A549 (cell line): ENCODE measurements around the gene ZFP36L1. TPM values are rescaled to one million over a fixed set of nuclear protein-coding genes. Genes with fewer than 3 reads are reported as not detected.

ENCODE experiments used
- ATAC-seq, 2 experiments: fragments of 200-7000 bp in 1 of 2; fragments of >200 bp in 1 of 2; cut with Nextera tagmentation in 1 of 2; cut with Tn5 transposase in 1 of 2; 3 replicates each; pipeline versions ENCODE4 v1.8.0 to v1.9.1; 2018 to 2020; ENCODE audit warnings: mild to moderate bottlenecking in 1 of 2, moderate library complexity in 1 of 2
- CTCF ChIA-PET: fragments of 300-600 bp; sonication (Branson Sonifier 250); formaldehyde crosslinking; extraction: SDS; loops from one replicate; lab custom pipeline; 2021; ENCODE audit warnings: antibody characterized with exemption, inconsistent platforms; lab: Yijun Ruan, JAX
- POLR2A ChIA-PET: fragments of 350-600 bp; formaldehyde crosslinking; extraction: SDS; loops from one replicate; lab custom pipeline; 2021; ENCODE audit warnings: antibody characterized with exemption, inconsistent platforms; lab: Yijun Ruan, JAX
- DNase-seq, 2 experiments: peaks; one replicate each; pipeline versions ENCODE4 v3.0.0 to v3.0.0-alpha.2; 2011 to 2016; ENCODE audit warnings: low read depth in 1 of 2, low spot score in 1 of 2
- FAIRE-seq: peaks from 2 replicates; lab custom pipeline; 2011; peaks lifted over from hg19 to GRCh38; lab: Jason Lieb, UNC
- H3K27ac ChIP-seq, 2 experiments: fragments of >200 bp; sonication (Bioruptor Twin); formaldehyde crosslinking; 3 replicates each; pipeline ENCODE4 v1.5.1; 2016 to 2017
- H3K4me1 ChIP-seq: fragments of >200 bp; sonication (Bioruptor Twin); formaldehyde crosslinking; 3 replicates; pipeline ENCODE4 v1.6.1; 2016
- H3K4me2 ChIP-seq: fragments of >200 bp; sonication (Bioruptor Twin); formaldehyde crosslinking; 3 replicates; pipeline ENCODE4 v1.6.1; 2016
- H3K4me3 ChIP-seq: fragments of >200 bp; sonication (Bioruptor Twin); formaldehyde crosslinking; 3 replicates; pipeline ENCODE4 v1.5.1; 2016
- H3K9me3 ChIP-seq: fragments of >200 bp; sonication (Bioruptor Twin); formaldehyde crosslinking; 3 replicates; pipeline ENCODE4 v1.6.1; 2016
- BCL3 ChIP-seq: fragments of >200 bp; sonication (Bioruptor Twin); formaldehyde crosslinking; IDR thresholded peaks from 3 replicates; pipeline ENCODE4 v1.6.1; 2016
- E2F6 ChIP-seq: IDR thresholded peaks from 2 replicates; pipeline ENCODE4 v1.6.1; 2012; ENCODE audit warnings: low read depth, borderline replicate concordance
- ELK1 ChIP-seq: fragments of 150-350 bp; IDR thresholded peaks from 2 replicates; pipeline ENCODE4 v1.6.1; 2014; ENCODE audit warnings: low read depth, mild to moderate bottlenecking, low read length
- ESRRA ChIP-seq: fragments of 150-350 bp; IDR thresholded peaks from 2 replicates; pipeline ENCODE4 v1.6.1; 2014; ENCODE audit warnings: mild to moderate bottlenecking, low read length, borderline replicate concordance
- FOXS1 ChIP-seq: fragments of 250-450 bp; sonication (Bioruptor Pico); IDR thresholded peaks from 2 replicates; pipeline ENCODE4 v1.5.0; 2020; ENCODE audit warnings: mild to moderate bottlenecking, moderate library complexity
- GATA3 ChIP-seq: IDR thresholded peaks from 2 replicates; pipeline ENCODE4 v1.6.1; 2012; ENCODE audit warnings: borderline replicate concordance
- HOXB13 ChIP-seq: fragments of 250-450 bp; sonication (Bioruptor Pico); IDR thresholded peaks from 2 replicates; pipeline ENCODE4 v1.5.0; 2020; ENCODE audit warnings: low read depth, mild to moderate bottlenecking, moderate library complexity
- NFE2L2 ChIP-seq: fragments of 150-350 bp; conservative IDR thresholded peaks from 2 replicates; pipeline ENCODE4 v1.6.1; 2014; ENCODE audit warnings: low read length
- NR3C1 ChIP-seq: fragments of >200 bp; sonication (Bioruptor Twin); formaldehyde crosslinking; IDR thresholded peaks from 3 replicates; pipeline ENCODE4 v1.6.1; 2017
- RARB ChIP-seq: fragments of 250-450 bp; sonication (Bioruptor Pico); IDR thresholded peaks from 2 replicates; pipeline ENCODE4 v1.8.0; 2021; ENCODE audit warnings: mild to moderate bottlenecking, moderate library complexity
- REST ChIP-seq: fragments of 200-600 bp; sonication (generic); IDR thresholded peaks from 2 replicates; pipeline ENCODE4 v1.6.1; 2016; ENCODE audit warnings: antibody characterized with exemption, mild to moderate bottlenecking, moderate library complexity
- RFX5 ChIP-seq: fragments of 450-650 bp; IDR thresholded peaks from 2 replicates; pipeline ENCODE4 v1.7.1; 2014; ENCODE audit warnings: antibody characterized with exemption, mild to moderate bottlenecking, moderate library complexity
- RNF2 ChIP-seq: fragments of 200-600 bp; sonication (generic); IDR thresholded peaks from 2 replicates; pipeline ENCODE4 v1.6.1; 2016; ENCODE audit warnings: low read depth, mild to moderate bottlenecking, antibody characterized with exemption, moderate library complexity, borderline replicate concordance
- SMC3 ChIP-seq: fragments of >200 bp; sonication (Bioruptor Twin); formaldehyde crosslinking; IDR thresholded peaks from 3 replicates; pipeline ENCODE4 v1.6.1; 2018; ENCODE audit warnings: inconsistent platforms
- TFCP2L1 ChIP-seq: fragments of 250-450 bp; sonication (Bioruptor Pico); IDR thresholded peaks from 2 replicates; pipeline ENCODE4 v1.5.0; 2021; ENCODE audit warnings: mild to moderate bottlenecking
- ZNF302 ChIP-seq: fragments of 250-450 bp; sonication (Bioruptor Pico); IDR thresholded peaks from 2 replicates; pipeline ENCODE4 v1.9.0; 2021; ENCODE audit warnings: inconsistent platforms, mild to moderate bottlenecking, moderate library complexity
- ZSCAN20 ChIP-seq: fragments of 250-450 bp; sonication (Bioruptor Pico); IDR thresholded peaks from 2 replicates; pipeline ENCODE4 v1.8.0; 2022; ENCODE audit warnings: mild to moderate bottlenecking, moderate library complexity
- WGBS: methylation state at CpG from one replicate; pipeline ENCODE4 v1.1.6; 2017; ENCODE audit errors: missing lambda C conversion rate; 5-methylcytosine and 5-hydroxymethylcytosine counted together
- polyA plus RNA-seq, 4 experiments: library from polyadenylated mRNA; depleted of rRNA in 3 of 4; stranded (reverse); fragments of >200 nt; fragmentation: RNase III in 1 of 4; extraction: RNeasy Plus Mini Kit Qiagen cat#74134 plus additional on column Dnase treatment in 1 of 4; gene quantifications; 2 replicates in 3 of 4; 3 replicates in 1 of 4; pipeline ENCODE4 v1.2.3, GENCODE V29; 2011 to 2017

Gene ZFP36L1
- polyA plus RNA-seq, 2 of the 4 experiments (the other 2 are of a cell fraction): 76.4 to 114 TPM

GRCh38 chr14:68828698-68829097, 35.8 kb upstream of the ZFP36L1 start:
- Histone ChIP-seq H3K4me1 (no peaks in the 10 kb centered on the region), H3K4me3 (no peak overlapping the region), H3K4me2 (no peak overlapping the region), H3K27ac (no peak overlapping the region), H3K9me3 (peaks cover 15% of the 10 kb centered on the region; the same call in 1 of the 3 replicates)
- TF ChIP-seq FOXS1 (CRISPR knock-in tag) (no peak), SMC3 (no peak), ESRRA (no peak), RFX5 (no peak), NFE2L2 (no peak), TFCP2L1 (CRISPR knock-in tag) (no peak), NR3C1 (no peak), BCL3 (no peak), ELK1 (no peak), GATA3 (no peak), ZSCAN20 (CRISPR knock-in tag) (no peak)
- FAIRE-seq (peak; percentile 43), ATAC-seq (no peak), DNase-seq (no peak)
- CTCF ChIA-PET: interaction anchor here (0.7 to 6.6 kb wide), 8 partner anchors 9 to 991 kb away, joined by 3 to 32 read pairs (median 5); no protein-coding TSS in a partner anchor
- POLR2A ChIA-PET: no interaction called here

GRCh38 chr14:68825729-68826128, 32.9 kb upstream of the ZFP36L1 start:
- no peak for FAIRE-seq
- ChIA-PET POLR2A (no interaction called here), CTCF (interaction anchor here (0.8 to 6.6 kb wide), 17 partner anchors 9 to 996 kb away, joined by 3 to 32 read pairs (median 4); no protein-coding TSS in a partner anchor)

More at GRCh38 chr14:68825729-68826128, 32.9 kb upstream of the ZFP36L1 start:
- no peak for ATAC-seq
- WGBS: 69% methylated on average over 3 of the region's 3 CpGs
- Histone ChIP-seq H3K9me3 (0 out of 3 replicates have a peak, but pooled peaks cover 5% of the 10 kb centered on the region), H3K4me3 (no peak overlapping the region), H3K4me1 (no peaks in the 10 kb centered on the region), H3K4me2 (no peak overlapping the region), H3K27ac (no peak overlapping the region)
- TF ChIP-seq ZNF302 (CRISPR knock-in tag) (no peak), NFE2L2 (no peak), RARB (CRISPR knock-in tag) (no peak), E2F6 (no peak), REST (no peak), RNF2 (no peak), HOXB13 (CRISPR knock-in tag) (no peak)
- DNase-seq: no peak
